Sciatic nerve (tissue), 2 donors: ENCODE results near the gene SLC16A7. TPM values are rescaled to one million over a fixed set of nuclear protein-coding genes. Genes with fewer than 3 reads are reported as not detected.
"Not testable (repeated sequence)": the region's sequence is repeated elsewhere in the genome, so short reads cannot be mapped to it uniquely, and the experiment has no call there.

Source experiments
- ATAC-seq: fragments of 200-7000 bp; cut with Tn5 transposase; one replicate; pipeline ENCODE4 v1.9.1; 2020; ENCODE audit warnings: mild to moderate bottlenecking, moderate library complexity
- DNase-seq: peaks from one replicate; pipeline ENCODE4 v3.0.0-alpha.2; 2020; ENCODE audit warnings: low spot score
- intact Hi-C: fragments of 100-400 bp; cut with DNase I; formaldehyde crosslinking; loops from one replicate; pipeline ENCODE4 v1.14.2; 2022
- total RNA-seq: library from RNA; stranded (reverse); fragmentation: NEBNext Ultra II Directional; extraction: Animal tissue kit (Norgen Biotek cat#: 25700); gene quantifications from one replicate; pipeline ENCODE4 v1.2.1, GENCODE V29; 2021
- donor health status: DM: no; HTN: no; CAD: no.
- donor health status: DM: no; HTN: no; CAD: no.

Gene SLC16A7, protein sequence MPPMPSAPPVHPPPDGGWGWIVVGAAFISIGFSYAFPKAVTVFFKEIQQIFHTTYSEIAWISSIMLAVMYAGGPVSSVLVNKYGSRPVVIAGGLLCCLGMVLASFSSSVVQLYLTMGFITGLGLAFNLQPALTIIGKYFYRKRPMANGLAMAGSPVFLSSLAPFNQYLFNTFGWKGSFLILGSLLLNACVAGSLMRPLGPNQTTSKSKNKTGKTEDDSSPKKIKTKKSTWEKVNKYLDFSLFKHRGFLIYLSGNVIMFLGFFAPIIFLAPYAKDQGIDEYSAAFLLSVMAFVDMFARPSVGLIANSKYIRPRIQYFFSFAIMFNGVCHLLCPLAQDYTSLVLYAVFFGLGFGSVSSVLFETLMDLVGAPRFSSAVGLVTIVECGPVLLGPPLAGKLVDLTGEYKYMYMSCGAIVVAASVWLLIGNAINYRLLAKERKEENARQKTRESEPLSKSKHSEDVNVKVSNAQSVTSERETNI
- total RNA-seq: 23.2 TPM

DNA sequence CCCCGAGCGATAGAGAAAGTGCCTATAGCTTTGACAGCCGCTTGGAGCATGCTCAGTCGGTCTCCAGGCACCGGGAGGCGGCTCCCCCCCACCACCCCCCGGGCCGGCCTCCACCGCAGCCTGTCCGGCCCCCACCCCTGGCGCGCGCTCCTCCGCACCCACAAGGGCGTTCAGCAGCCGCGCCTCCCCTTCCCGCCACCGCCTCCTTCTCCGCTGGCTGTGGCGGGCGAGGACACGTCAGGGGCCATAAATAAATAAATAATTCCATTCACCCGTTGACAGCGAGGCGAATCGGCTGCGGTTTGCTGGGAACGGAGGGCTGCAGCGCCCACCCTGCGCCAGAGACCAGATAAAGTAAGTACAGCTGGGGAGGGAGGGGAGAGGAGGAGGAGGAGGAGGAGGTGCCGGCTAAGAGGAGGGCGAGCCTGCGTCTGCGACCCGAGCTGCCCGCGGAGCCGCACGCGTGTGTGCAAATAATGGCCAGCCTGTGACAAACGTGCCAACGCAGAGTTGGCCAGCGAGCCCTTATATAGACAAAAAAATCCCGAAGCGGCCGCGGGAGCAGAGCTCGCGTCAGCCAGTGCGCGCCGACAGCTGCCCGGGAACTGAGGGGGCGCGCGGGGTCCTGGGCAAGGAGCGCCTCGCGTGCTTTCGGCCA lies at the start of gene SLC16A7:
SLC16A7 (plus strand) TSS at position 147 of the 658 bp plus-strand sequence. CDS start 108,773 bp downstream, outside the sequence.
- intact Hi-C loops: no loop called here

DNA sequence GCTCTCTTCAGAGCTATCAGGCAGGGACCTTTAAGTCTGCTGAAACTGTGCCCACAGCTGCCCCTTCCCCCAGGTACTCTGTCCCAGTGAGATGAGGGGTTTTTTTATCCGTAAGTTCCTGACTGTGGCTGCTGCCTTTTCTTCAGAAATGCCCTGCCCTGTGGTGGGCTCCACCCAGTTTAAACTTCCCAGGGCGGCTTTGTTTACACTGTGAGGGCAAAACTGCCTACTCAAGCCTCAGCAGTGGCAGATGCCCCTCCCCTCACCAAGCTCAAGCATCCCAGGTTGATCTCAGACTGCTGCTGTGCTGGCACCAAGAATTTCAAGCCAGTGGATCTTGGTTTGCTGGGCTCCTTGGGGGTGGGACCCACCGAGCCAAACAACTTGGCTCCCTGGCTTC lies 46.9 kb upstream of the SLC16A7 start:
- no peak for ATAC-seq
- DNase-seq: no peak
- intact Hi-C loops: no loop called here

More for the DNA sequence above, at the start of gene SLC16A7:
- ATAC-seq (peak; percentile 89), DNase-seq (peak; percentile 89)

DNA sequence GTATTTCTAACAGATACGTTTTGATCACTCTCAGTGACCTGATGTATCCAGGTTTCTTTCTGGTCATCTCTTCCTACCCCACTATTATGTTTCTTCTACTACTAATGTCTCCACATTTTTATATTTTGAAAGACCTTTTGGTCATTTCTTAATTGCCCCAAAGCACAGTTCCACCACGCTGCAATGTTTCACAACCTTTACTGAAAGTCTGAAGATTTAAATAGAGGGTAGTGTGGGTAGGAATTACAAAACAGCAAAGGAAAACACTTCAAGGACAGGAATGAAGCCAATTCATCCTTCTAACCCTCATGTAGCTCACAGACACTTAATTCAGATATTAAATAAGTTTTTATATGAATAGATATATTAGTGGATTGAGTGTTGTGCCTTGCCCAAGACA lies 36.1 kb upstream of the SLC16A7 start:
- intact Hi-C loops: no loop called here
- ATAC-seq (no peak), DNase-seq (no peak)

DNA sequence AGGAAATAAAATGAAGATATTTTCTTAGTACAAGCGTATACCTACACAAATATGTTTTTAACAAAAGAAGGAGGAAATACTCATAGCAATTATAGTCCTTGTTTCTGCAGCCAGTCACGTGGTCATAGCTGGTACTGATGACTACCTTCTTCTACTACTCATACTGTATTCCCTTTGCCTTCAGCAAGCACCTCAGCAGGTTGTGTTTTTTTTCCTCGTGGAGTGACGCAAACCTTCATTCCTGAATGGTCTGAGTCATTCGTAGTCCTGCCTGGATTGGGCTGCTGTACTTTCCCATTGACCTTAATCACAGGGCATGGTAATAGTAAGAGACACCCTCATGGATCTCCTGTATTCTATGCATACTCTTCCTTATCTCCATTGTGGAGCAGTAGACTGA lies 25.7 kb upstream of the SLC16A7 start:
- intact Hi-C loops: no loop called here
- no peak for ATAC-seq
- no peak for DNase-seq

DNA sequence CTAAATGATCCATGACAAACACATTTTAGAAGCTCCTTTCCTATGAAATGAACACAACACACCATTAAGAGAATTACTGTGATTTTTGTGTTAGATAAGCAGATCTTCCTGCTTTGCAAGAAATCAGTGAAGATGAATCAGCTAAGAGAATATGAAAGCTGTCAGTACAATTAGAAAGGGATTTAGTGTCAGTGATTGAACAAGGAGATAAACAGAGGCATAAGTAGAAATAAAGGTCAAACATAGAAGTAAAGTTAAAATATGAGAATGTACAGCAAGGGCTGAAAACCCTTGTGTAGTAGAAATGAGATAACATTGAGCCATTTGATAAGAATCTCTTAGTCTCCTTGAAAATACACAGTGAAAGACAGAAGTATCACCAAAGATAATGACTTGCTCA lies 21.4 kb upstream of the SLC16A7 start:
- intact Hi-C loops: no loop called here
- DNase-seq: no peak
- no peak for ATAC-seq

DNA sequence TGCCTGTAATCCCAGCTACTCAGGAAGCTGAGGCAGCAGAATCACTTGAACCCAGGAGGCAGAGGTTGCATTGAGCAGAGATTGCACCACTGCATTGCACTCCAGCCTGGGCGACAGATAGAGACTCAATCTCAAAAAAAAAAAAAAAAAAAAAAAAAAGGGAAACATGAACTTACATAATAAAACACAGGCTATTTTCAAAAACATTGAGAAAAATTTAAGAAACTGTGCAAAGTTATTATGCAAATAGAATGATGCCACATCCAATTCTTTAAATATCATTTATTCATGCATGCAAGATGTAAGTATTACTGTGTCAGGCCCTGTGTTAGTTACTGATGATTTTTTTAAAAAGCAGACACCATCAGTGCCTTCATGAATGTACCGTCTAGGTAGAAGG lies 20.0 kb upstream of the SLC16A7 start:
- intact Hi-C loops: no loop called here
- no peak for DNase-seq
- ATAC-seq: no peak

DNA sequence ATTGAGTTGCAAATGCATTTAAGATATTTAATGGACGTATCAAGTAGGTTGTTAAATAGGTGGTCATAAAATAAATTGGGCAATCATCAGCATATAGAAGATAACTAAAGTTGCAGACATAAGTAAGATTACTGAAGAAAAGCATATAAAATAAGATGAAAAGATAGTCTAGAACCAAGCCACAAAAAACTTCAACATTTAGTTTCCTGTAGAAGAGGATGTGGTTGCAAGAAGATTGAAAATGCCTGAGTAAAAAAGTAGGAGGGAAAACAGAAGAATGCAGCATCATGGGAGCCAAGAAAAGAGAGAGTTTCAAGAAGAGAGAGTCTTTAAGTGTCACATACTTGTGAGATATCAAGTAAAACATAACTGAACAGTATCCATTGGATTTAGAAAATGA lies 17.6 kb upstream of the SLC16A7 start:
- ATAC-seq (no peak), DNase-seq (no peak)
- intact Hi-C loops: no loop called here

DNA sequence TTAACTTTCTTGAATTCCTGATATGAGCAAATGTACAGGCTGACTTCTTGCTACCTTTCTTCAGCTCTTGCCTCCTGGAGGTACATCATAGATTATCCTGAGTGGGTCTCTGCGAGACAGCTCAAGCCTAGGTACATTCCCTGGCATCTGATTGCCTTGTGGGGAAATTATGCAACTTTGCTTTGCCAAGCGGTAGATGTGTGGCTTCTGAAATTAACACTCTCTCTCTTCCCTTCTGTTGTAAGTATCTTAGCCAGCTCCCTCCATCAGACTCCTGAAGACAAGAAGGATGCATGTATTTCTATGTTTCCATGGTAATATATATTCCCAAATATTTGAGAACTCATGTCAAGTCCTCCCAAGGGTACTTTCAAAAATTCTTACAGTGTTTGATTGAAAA lies 16.2 kb upstream of the SLC16A7 start:
- ATAC-seq: no peak
- intact Hi-C loops: no loop called here
- no peak for DNase-seq

DNA sequence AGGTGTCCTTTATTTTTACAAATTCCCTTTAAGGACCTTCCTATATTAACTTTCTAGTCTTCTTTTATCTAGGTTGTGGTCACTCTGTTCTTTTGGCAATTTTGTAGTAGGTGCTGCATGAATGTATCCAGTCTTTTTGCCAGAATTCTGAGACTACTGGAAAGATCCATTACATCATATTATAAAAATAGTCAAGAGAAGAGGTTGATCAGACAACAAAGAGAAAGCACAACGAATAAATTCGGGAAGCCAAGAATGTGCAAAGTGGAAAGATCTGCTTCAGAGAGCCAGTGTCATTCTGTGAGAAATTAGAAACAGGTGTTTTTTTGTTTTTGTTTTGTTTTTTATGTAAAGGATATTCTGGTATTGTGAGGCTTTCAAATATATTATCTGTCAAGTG lies 15.8 kb upstream of the SLC16A7 start:
- ATAC-seq (no peak), DNase-seq (no peak)
- intact Hi-C loops: no loop called here

DNA sequence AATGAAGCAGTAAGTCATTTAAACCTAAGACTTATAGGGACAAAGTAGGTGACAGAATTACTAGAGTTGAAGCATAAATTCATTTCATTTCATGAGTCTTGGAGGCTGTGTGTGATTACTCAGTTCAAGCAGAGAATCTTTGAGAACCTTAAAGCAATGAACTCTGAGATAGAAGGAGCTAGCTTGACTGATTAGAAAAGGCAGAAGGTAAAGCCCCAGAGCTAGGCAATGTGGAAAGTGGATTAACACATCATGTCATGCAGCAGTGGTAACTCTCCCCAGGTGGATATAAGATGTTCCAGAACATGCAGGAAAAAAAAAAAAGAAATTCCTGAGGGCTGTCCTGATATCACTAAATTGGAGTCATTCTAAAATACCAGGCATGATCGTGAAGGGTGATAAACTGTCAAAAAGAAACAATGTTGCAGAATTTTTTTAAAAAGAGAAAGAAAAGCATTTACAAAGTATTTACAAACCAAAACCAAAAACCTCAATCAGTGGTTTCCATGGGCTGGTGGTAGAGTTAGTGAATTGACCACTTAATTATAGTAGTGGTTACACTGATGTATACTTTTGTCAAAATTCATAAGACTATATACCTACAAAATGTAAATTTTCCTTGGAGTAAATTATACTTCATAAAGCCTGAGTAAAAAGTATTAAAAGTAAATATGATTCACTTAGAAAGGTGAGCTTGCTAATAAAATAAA lies 12.7 kb upstream of the SLC16A7 start:
- DNase-seq (no peak), ATAC-seq (no peak)
- intact Hi-C loops: no loop called here

DNA sequence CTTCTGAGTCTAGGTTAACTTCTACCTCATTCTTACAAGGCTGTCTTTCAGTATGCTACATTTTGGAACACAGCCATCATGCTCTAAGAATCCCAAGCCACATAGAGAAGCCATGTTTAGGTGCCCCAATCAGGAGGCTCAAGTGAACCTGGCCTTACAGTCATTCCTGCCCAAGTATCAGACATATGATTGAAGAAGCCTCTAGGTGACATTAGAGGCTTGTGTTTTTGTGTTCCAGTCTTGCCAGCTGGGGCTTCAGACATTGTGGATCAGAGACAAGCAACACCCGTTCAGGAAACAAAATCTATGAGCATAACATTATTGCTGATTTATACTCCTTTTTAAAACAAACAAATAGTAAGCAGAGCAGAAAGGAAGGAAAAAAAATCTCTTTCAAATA lies 8.1 kb upstream of the SLC16A7 start:
- DNase-seq (no peak), ATAC-seq (no peak)
- intact Hi-C loops: no loop called here

DNA sequence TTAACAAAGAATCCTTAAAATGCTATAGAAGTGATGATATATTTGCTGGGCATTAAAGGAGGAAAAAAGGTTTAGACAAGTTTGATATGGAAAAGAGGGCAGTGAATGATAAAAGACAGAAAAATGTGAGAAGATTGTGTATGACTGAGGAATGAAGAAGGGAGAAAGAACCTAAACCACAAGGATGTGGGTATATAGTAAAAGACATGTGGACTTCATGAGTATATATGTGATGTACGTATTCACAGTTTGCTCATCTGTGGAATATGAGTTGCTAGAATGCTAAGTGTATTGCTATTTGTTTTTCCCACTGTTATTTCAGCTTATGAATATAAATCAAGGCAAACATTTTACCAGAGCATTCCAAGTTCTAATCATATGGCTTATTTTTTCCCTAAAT lies 2.1 kb upstream of the SLC16A7 start:
- ATAC-seq (no peak), DNase-seq (no peak)
- intact Hi-C loops: no loop called here

DNA sequence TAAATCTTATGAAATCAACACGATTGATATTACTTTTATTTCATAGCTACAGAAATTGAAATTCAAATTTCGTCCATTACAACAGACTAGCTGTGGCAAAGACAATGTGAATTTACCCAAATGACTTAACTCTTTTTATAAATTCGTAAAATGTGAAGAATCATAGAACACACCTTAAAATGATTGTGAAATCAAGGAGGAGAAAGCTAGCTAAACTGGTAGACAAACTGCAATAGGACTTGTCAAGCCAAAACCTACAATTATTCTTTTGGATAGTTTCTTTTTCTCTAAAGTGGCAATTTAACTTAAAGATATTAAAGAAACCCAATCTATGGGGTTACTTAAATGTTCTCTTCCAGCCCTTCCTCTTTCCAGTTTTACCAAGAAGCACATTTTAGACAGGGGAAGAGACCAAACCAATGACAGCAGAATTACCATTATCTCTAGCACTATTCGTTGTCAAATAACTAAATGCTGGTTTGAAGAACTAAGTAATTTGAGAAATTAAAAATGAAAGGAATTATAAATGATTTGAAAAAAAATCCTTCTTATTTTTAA lies 807 bp upstream of the SLC16A7 start:
- intact Hi-C loops: no loop called here
- ATAC-seq (no peak), DNase-seq (no peak)

DNA sequence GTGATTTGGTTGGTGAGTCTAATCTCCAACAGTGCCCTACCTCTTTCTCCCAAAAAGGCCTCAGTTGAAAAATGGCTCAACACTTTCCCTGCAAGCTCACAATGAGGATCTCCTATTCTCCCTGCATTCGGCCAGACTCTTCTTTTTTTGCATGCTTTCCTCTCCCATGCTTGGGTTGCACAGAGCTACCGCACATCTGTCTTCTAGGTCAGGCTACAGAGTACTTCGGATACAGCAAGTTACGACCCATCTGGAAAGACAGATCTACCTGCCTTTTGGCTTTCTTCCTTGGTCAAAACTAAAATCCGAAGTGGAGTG lies 305 bp upstream of the SLC16A7 start:
- peak; percentile 0 for ATAC-seq
- intact Hi-C loops: no loop called here

DNA sequence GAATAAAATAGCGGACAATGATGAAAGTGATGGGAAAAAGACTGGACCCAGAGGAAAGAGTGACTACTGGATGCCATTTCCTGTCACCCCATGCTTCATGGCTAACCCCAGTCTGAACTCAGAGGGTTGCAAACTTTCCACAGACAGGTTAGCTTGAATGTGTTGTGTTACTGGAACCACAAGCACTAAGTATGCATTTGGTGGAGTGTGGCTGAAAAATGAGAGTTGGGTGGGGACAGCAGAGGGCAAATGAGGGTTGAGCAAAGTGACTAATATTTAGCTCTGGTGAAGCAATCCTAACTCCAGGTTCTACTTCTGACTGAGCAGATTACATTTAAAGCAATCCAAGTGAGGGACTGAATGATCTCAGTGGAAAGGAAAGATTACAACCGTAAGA lies 1.6 kb downstream of the SLC16A7 start:
- DNase-seq (no peak), ATAC-seq (peak; percentile 85)
- intact Hi-C loops: no loop called here

More for the DNA sequence above, 305 bp upstream of the SLC16A7 start:
- no peak for DNase-seq

DNA sequence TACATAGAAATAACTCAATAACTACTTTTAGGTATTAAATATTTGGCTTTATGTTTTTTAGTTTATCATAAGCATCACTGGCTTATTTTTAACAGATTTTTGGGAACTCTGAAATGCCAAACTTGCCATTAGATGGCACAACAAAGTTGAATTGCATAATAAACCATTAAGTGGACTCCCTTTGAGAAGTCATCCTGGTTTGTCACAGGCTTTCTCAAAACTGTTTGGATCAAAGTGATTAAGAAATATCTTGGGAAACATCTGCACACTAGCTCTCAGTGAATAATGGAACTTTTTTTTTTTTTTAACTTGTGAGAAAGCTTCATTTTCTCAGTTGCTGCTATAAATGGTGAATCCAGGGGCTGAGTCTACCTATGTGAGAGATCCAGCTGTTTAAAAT lies 4.3 kb downstream of the SLC16A7 start:
- intact Hi-C loops: no loop called here
- ATAC-seq: no peak
- no peak for DNase-seq

DNA sequence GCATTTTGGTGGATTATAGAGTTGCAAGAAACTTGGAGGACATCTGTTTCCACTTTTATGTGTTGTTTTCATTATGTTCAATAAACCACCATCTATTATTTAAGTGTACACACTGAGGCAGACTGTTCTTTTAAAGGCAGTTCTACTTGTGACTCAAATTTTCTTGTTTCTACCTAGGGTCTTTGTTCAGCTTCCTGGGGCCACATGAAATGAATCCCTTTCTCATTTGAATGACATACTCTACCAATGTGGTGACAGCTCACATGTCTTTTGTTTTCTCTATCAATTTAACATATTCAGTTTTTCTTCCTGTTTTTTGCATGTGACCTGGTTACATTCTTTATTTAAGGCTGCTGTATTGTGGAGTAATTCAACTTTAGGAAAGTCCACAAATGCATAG lies 7.9 kb downstream of the SLC16A7 start:
- intact Hi-C loops: no loop called here
- ATAC-seq: no peak
- DNase-seq: no peak

DNA sequence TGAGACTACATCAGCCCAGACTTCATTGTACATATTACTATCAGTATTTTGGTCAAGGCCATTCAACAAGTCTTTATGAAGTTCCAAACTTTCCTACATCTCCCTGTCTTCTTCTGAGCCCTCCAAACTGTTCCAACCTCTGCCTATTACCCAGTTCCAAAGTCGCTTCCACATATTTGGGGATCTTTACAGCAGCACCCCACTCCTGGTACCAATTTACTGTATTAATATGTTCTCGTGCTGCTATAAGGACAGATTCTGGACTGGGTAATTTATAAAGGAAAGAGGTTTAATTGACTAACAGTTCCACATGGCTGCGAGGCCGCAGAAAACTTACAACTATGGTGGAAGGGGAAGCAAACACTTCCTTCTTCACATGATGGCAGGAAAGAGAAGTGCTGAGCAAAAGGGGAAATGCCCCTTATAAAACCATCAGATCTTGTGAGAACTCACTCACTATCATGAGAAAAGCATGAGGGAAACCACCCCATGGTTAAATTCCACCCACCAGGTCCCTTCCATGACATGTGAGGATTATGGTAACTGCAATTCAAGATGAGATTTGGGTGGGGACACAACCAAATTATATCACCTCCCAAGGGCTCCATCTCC lies 17.1 kb downstream of the SLC16A7 start:
- ATAC-seq, intact Hi-C loops, DNase-seq: not testable (repeated sequence)

DNA sequence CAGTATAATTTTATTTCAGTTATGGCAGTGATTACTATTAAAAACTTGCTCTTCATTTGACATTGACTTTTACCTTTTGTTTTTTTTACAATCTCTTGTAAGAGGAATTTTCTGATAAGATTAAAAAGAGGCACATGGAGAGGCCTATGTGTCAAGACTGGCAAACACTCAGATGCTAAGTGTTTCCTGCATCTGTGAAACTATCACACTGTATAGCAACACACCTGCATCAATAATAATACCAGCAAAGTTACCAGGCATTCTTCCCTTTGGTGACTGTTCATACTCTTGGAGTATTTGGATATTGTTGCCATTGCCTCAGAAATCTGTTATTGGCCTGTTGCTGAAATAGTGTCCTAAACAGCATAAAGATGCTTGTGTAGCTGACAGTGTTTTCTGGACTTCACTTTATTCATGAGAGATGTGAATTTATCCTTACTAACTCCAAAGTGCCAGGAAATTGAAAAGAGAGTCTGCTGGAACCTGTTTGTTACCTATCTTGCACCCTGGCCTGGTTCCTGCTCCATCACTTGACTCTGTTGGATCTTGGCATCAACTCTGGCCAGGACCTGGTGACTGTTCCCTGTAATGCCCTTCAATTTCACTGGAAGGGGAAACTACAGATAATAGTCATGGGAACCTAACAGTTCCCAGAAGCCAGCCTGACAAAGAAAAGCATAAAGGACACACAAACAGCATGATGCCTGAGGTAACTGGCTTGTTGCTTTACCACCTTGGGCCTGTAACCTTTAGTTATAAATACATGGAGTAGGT lies 19.8 kb downstream of the SLC16A7 start:
- intact Hi-C loops: no loop called here
- no peak for DNase-seq
- ATAC-seq: no peak
